HG02610 (cell line): ENCODE measurements around the gene EPHB2.

Source experiments
- ATAC-seq: cut with Tn5 transposase; IDR thresholded peaks from one replicate; pipeline ENCODE4 v1.9.1; 2021; ENCODE audit warnings: mild to moderate bottlenecking, moderate library complexity; ENCODE audit not compliant: unreplicated experiment

EPHB2 gene

DNA sequence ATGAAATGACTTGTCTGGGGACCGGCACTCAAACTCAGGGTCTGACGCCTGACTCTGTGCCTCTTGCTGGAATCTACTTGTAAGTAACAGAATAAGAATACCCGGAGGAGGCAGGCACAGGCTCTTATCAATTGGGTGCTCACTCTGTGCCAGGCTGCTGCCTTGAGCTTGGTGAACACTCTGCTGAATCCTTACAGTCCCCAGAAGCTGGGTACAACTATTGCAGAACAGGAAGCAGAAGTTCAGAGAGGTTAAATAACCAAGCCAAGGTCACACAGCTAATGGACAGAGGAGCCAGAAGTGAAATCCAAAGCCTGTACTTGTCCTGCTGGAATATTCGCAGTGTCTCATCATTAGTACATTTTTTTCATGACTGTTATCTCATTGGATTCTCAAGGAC is 86.0 kb downstream of the EPHB2 start:
- ATAC-seq, result no peak

GRCh38 chr1:22798083-22798482 is 87.4 kb downstream of the EPHB2 start:
- no peak for ATAC-seq

GRCh38 chr1:22799971-22800370 is 89.3 kb downstream of the EPHB2 start:
- no peak for ATAC-seq

- ATAC-seq, result no peak
Observed at GRCh38 chr1:22800629-22801028, 90.0 kb downstream of the EPHB2 start.

- no peak for ATAC-seq
Observed at GRCh38 chr1:22801347-22801746, 90.7 kb downstream of the EPHB2 start.

DNA sequence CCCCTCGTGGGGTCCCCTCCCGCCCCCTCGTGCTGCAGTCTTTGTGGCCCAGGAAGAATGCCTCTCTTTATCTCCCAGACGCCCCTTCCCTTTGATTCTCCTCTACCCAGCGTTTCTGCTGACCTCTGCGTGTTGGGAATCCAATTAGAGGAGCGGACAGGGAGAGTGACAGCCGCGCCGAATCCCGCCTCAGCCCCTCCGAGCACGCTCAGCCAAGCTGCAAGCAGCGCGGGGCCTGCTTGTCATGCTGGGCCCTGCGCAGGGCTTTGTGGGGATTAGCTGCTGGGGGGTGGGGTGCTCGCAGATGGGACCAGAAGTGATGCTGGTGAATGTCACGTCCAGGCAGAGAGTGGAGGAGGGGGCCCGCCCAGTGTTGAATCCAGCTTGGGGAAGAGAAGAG is 91.1 kb downstream of the EPHB2 start:
- ATAC-seq, result no peak

GRCh38 chr1:22803833-22804232 is 93.2 kb downstream of the EPHB2 start:
- ATAC-seq, result no peak

GRCh38 chr1:22804406-22804805 is 93.8 kb downstream of the EPHB2 start:
- no peak for ATAC-seq

GRCh38 chr1:22804969-22805671 is 94.5 kb downstream of the EPHB2 start:
- no peak for ATAC-seq

DNA sequence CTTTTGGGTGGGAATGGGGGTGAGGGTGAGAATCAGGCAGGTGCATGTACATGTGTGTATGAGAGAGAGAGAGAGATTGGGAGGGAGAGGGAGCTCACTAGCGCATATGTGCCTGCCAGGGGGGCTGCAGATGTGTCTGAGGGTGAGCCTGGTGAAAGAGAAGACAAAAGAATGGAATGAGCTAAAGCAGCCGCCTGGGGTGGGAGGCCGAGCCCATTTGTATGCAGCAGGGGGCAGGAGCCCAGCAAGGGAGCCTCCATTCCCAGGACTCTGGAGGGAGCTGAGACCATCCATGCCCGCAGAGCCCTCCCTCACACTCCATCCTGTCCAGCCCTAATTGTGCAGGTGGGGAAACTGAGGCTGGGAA is 95.0 kb downstream of the EPHB2 start:
- no peak for ATAC-seq

DNA sequence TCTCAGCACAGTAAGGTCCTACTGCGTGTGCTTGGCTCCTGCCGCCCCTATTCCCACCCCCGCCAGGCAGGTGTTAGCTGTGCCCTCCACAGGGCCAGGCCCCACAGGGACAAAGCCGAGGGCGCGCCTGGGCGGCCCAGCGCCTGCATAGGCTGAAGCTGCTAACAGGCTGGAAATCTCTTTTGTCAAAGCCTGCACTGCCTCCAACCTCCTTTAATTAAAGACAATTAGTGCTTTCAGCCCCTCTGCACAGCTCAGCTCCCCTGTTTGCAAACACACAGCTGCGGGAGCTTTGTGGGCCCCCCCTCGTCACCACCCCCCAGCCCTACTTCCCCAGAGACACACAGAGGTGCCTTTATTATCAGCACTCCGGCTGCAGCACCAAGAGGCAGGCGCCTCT is 95.9 kb downstream of the EPHB2 start:
- ATAC-seq, result no peak

DNA sequence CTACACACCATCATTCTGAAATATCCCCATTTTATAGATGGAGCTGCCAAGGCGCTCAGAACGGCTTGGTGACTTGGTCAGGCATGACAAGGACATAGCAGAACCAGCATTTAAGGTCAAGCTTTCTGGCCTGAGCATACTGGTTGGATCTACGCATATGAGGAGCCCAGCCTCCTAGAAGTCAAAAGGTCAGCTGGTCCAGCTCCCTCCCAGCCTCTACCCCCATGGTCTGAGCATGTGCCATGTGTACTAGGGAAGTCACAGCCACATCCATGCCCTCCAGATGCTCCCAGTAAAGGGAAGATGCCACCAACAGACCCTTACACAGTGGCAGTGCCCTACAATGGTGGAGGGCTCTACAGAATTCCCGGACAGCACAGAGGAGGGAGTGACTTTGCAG is 96.7 kb downstream of the EPHB2 start:
- no peak for ATAC-seq

DNA sequence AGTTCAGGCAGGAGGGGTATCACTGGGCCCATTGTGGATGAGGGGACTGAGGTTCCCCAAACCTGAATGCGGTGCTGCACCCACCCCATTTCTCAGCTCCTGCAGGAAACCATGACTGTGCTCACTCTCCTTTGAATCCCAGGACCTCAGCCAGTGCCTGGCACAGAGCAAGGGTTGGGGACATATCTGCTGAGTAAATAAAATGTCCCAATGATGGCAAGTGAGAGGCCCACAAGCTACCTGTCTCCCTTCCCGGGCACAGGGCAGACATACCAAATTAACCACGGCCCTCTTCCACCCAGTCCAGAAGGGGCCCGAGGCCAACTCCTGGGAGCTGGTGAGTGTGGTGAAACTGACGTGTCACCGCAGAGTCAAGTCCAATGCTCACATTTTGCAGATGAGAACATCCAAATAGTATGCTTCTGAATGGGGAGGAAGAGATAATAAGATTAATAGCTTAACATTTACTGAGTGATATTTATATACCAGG is 97.6 kb downstream of the EPHB2 start:
- no peak for ATAC-seq

DNA sequence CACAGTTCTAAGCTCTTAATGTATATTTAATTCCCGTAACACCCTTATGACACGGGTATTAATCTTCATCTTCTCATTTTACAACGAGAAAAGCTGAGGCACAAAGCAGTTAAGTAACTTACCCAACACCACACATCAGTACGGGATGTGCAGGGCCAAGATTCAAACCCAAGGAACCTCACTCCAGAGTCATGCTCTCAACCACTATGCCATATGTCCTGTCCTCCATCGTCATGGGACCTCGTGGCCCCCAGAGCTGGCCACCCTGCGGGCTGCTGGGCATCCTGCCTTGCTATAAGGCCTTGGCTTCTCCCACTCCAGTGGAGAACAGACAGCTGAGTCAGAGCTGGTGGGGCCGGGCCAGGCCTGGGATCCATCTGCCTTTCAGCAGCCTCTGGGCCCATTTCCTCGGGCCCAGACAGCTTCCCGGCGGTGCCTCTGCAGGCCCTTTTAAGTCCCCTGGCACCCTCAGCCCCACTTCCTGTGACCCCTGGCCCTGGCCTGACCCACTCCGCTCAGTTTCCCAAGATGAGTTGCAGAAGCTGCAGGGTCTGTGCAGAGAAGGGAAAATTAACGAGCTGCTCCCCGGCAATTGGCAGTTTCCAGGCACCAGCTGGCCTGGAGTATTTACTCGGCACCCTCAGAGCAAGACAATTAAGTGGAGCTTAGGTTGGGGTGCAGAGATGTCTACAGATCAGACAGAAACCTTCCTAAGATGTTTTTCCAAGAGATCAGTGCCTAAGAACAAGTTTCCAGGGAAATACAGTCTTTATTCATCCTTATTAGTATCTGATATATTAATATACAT is 98.2 kb downstream of the EPHB2 start:
- no peak for ATAC-seq

DNA sequence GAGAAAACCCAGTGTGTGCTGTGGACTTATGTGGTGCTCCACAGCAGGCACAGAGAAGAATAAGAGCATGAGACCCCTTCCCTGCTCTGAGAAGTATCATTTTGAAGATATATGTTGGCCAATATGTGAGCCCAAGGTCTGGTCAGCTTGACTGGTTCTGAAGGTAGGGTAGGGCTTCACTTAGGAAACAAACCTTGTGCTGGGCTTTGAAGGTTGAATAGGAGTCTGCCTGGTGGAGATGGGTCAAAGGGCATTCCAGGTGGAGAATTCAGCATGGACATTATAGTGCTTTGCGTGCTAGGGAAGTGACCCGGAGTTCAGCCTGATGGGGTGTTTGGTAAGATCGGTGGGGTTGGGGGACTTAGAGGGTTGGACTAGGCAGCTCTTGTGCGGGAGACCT is 99.1 kb downstream of the EPHB2 start:
- no peak for ATAC-seq

DNA sequence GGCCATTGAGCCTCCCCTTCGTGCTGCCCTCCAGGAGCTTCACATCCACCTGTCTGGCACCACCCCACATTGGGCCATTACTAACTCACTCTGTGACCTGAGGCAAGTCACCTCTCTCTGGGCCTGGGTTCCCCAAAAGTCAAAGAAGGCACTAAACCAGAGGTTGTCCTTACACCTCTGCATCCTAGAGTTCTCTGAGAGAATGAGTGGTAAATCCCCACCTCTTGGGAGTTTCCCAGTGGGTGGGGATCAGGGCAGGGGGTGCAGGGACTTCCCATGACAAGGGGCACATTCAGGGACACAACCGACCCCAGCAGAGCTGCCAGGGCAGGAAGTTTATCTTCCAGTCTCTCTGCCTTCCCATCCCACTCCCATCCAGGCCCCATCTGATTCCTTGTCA is 99.7 kb downstream of the EPHB2 start:
- ATAC-seq, result no peak

GRCh38 chr1:22812092-22812880 is 101.6 kb downstream of the EPHB2 start:
- no peak for ATAC-seq

GRCh38 chr1:22812993-22813790 is 102.6 kb downstream of the EPHB2 start:
- no peak for ATAC-seq

- ATAC-seq, result no peak
Observed at GRCh38 chr1:22814176-22815042, 103.8 kb downstream of the EPHB2 start.

DNA sequence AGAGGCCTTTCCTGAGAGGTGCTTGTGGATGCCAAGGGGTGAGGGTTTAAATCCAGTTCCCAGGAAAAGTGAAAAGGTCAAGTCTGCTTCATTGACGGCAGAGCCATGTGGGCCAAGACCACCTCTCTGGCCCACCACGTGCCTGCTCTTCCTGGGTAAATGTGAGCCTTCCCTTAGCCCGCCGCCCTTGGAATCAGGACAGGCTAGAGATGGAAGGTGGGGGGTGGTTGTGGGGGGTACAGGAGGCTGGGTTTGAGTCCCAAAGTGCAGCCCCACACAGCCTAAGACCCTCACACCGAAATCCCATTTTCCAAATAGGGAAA is 104.4 kb downstream of the EPHB2 start:
- ATAC-seq, result no peak
